HepG2 (cell line): ENCODE measurements around the gene RPS6KL1. TPM values are rescaled to one million over a fixed set of nuclear protein-coding genes. Genes with fewer than 3 reads are reported as not detected.

Experiments used
- ATF1 ChIP-seq: IDR thresholded peaks from 2 replicates; pipeline ENCODE4 v1.6.1; 2016; ENCODE audit warnings: mild to moderate bottlenecking, control low read depth
- CCDC6 ChIP-seq: sonication (generic); formaldehyde crosslinking; IDR thresholded peaks from 2 replicates; pipeline ENCODE4 v1.8.1; 2022; ENCODE audit warnings: mild to moderate bottlenecking, missing genetic modification reagents, moderate library complexity
- MEIS2 ChIP-seq: sonication (generic); formaldehyde crosslinking; IDR thresholded peaks from 2 replicates; pipeline ENCODE4 v1.9.0; 2021; ENCODE audit warnings: mild to moderate bottlenecking, missing genetic modification reagents
- NCOA1 ChIP-seq: sonication (generic); formaldehyde crosslinking; IDR thresholded peaks from 2 replicates; pipeline ENCODE4 v1.9.0; 2021; ENCODE audit warnings: missing genetic modification reagents
- PAWR ChIP-seq: sonication (generic); formaldehyde crosslinking; IDR thresholded peaks from 2 replicates; pipeline ENCODE4 v1.4.0; 2020; ENCODE audit warnings: missing genetic modification reagents, mild to moderate bottlenecking, borderline replicate concordance
- RBM39 ChIP-seq: fragments of 200-400 bp; formaldehyde crosslinking; IDR thresholded peaks from one replicate; pipeline ENCODE4 v1.6.1; 2018; ENCODE audit warnings: antibody characterized with exemption, mild to moderate bottlenecking, low read depth, low read length; ENCODE audit not compliant: poor library complexity, severe bottlenecking
- THAP9 ChIP-seq: sonication (generic); formaldehyde crosslinking; IDR thresholded peaks from 2 replicates; pipeline ENCODE4; 2020; ENCODE audit warnings: missing genetic modification reagents, mild to moderate bottlenecking, borderline replicate concordance
- ZFP41 ChIP-seq: sonication (generic); formaldehyde crosslinking; IDR thresholded peaks from 2 replicates; pipeline ENCODE4 v1.4.0; 2020; ENCODE audit warnings: mild to moderate bottlenecking, missing genetic modification reagents, borderline replicate concordance
- ZMYM3 ChIP-seq: sonication (generic); formaldehyde crosslinking; IDR thresholded peaks from 2 replicates; pipeline ENCODE4 v1.5.1; 2020; ENCODE audit warnings: mild to moderate bottlenecking, missing genetic modification reagents
- ZNF431 ChIP-seq: sonication (generic); formaldehyde crosslinking; IDR thresholded peaks from 2 replicates; pipeline ENCODE4 v1.9.0; 2022; ENCODE audit warnings: missing genetic modification reagents, low read depth, mild to moderate bottlenecking, borderline replicate concordance
- ZNF44 ChIP-seq: sonication (generic); formaldehyde crosslinking; IDR thresholded peaks from 2 replicates; pipeline ENCODE4 v1.5.1; 2020; ENCODE audit warnings: mild to moderate bottlenecking, missing genetic modification reagents
- ZNF501 ChIP-seq: sonication (generic); formaldehyde crosslinking; IDR thresholded peaks from 2 replicates; pipeline ENCODE4 v1.5.1; 2020; ENCODE audit warnings: mild to moderate bottlenecking, moderate library complexity, missing genetic modification reagents
- ZNF564 ChIP-seq: sonication (generic); formaldehyde crosslinking; IDR thresholded peaks from 2 replicates; pipeline ENCODE4 v1.8.1; 2023; ENCODE audit warnings: mild to moderate bottlenecking, missing genetic modification reagents
- ZNF740 ChIP-seq: sonication (generic); formaldehyde crosslinking; IDR thresholded peaks from 2 replicates; pipeline ENCODE4 v1.4.0; 2020; ENCODE audit warnings: missing genetic modification reagents
- ZSCAN12 ChIP-seq: sonication (generic); formaldehyde crosslinking; IDR thresholded peaks from 2 replicates; pipeline ENCODE4 v1.9.0; 2021; ENCODE audit warnings: mild to moderate bottlenecking, missing genetic modification reagents
- ZSCAN21 ChIP-seq: sonication (generic); formaldehyde crosslinking; IDR thresholded peaks from 2 replicates; pipeline ENCODE4 v1.8.0; 2022; ENCODE audit warnings: mild to moderate bottlenecking, missing genetic modification reagents, moderate library complexity, borderline replicate concordance
- ZUFSP ChIP-seq: sonication (generic); formaldehyde crosslinking; IDR thresholded peaks from 2 replicates; pipeline ENCODE4 v1.9.0; 2021; ENCODE audit warnings: missing genetic modification reagents, mild to moderate bottlenecking, borderline replicate concordance
- polyA plus RNA-seq, 8 experiments: library from polyadenylated mRNA; depleted of rRNA in 3 of 8; stranded (reverse) in 7 of 8; unstranded in 1 of 8; fragments of >200 nt; fragmentation: Illumina TruSeq in 4 of 8; extraction: Trizol in 4 of 8; gene quantifications; 2 replicates each; pipeline versions ENCODE4 v1.2.1 to v1.2.3, GENCODE V29; 2011 to 2016; ENCODE audit warnings: low read depth in 4 of 8, missing spikeins in 1 of 8, mixed read lengths in 1 of 8; ENCODE audit not compliant: insufficient read depth in 1 of 8
- total RNA-seq, 5 experiments: library from RNA; depleted of rRNA; stranded (reverse); fragments of >200 nt; fragmentation: Illumina TruSeq; extraction: Trizol; gene quantifications; 2 replicates each; pipeline ENCODE4 v1.2.3, GENCODE V29; 2016; ENCODE audit warnings: low read depth in 1 of 5
- TF ChIP-seq, protein P1 (sequence below): sonication (generic); formaldehyde crosslinking; IDR thresholded peaks from 2 replicates; pipeline ENCODE4 v1.4.0; 2020; ENCODE audit warnings: mild to moderate bottlenecking, missing genetic modification reagents
- TF ChIP-seq, protein P2 (sequence below): sonication (generic); formaldehyde crosslinking; conservative IDR thresholded peaks from 2 replicates; pipeline ENCODE4 v1.4.0; 2020; ENCODE audit warnings: missing genetic modification reagents
- TF ChIP-seq, protein P3 (sequence below): sonication (generic); formaldehyde crosslinking; IDR thresholded peaks from 2 replicates; pipeline ENCODE4 v1.5.1; 2020; ENCODE audit warnings: missing genetic modification reagents, mild to moderate bottlenecking, borderline replicate concordance

The RPS6KL1 gene
- total and polyA plus RNA-seq, 2 of the 13 experiments (the other 11 are each of a cell fraction or from before 2014, with no cell fraction given), result 6.5 to 11.5 TPM

GRCh38 chr14:74881431-74882102 is 41.5 kb downstream of the RPS6KL1 start, which contains the start of gene DLST (continued):
- TF ChIP-seq THAP9 (CRISPR knock-in tag) (peak; percentile 56; the same call in 1 of the 2 replicates), ZSCAN12 (CRISPR knock-in tag) (no peak), ZNF501 (CRISPR knock-in tag) (peak; percentile 74; the same call in 1 of the 2 replicates), PAWR (no peak), ZNF740 (no peak), ZFP41 (CRISPR knock-in tag) (peak; percentile 83; the same call in 1 of the 2 replicates), ZUFSP (no peak), ZNF44 (no peak), ZMYM3 (no peak; the same call in 1 of the 2 replicates), NCOA1 (CRISPR knock-in tag) (no peak), ATF1 (no peak), CCDC6 (peak; percentile 43; the same call in 1 of the 2 replicates), ZNF564 (no peak), MEIS2 (CRISPR knock-in tag) (no peak), RBM39 (peak; percentile 55), ZSCAN21 (CRISPR knock-in tag) (peak; percentile 85), ZNF431 (CRISPR knock-in tag) (peak; percentile 83)
- TF ChIP-seq, protein P1, sequence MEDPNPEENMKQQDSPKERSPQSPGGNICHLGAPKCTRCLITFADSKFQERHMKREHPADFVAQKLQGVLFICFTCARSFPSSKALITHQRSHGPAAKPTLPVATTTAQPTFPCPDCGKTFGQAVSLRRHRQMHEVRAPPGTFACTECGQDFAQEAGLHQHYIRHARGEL (CRISPR knock-in tag), result no peak
- TF ChIP-seq, protein P2, sequence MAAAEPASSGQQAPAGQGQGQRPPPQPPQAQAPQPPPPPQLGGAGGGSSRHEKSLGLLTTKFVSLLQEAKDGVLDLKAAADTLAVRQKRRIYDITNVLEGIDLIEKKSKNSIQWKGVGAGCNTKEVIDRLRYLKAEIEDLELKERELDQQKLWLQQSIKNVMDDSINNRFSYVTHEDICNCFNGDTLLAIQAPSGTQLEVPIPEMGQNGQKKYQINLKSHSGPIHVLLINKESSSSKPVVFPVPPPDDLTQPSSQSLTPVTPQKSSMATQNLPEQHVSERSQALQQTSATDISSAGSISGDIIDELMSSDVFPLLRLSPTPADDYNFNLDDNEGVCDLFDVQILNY (CRISPR knock-in tag), result no peak
- TF ChIP-seq, protein P3, sequence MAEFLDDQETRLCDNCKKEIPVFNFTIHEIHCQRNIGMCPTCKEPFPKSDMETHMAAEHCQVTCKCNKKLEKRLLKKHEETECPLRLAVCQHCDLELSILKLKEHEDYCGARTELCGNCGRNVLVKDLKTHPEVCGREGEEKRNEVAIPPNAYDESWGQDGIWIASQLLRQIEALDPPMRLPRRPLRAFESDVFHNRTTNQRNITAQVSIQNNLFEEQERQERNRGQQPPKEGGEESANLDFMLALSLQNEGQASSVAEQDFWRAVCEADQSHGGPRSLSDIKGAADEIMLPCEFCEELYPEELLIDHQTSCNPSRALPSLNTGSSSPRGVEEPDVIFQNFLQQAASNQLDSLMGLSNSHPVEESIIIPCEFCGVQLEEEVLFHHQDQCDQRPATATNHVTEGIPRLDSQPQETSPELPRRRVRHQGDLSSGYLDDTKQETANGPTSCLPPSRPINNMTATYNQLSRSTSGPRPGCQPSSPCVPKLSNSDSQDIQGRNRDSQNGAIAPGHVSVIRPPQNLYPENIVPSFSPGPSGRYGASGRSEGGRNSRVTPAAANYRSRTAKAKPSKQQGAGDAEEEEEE (CRISPR knock-in tag), result no peak
